Upper lobe of left lung (tissue), 4 donors: ENCODE measurements around the gene GOSR1.

ENCODE experiments used
- CTCF ChIP-seq, 6 experiments: fragments of 450-650 bp in 4 of 6; fragments of 200-600 bp in 2 of 6; sonication (generic) in 2 of 6; IDR thresholded peaks; one replicate each; pipeline ENCODE4 v1.5.1; 2016 to 2019; ENCODE audit warnings: antibody characterized with exemption in 6 of 6
- EP300 ChIP-seq, 4 donors: sonication (generic); formaldehyde crosslinking; IDR thresholded peaks; one replicate each; pipeline ENCODE4 v1.5.1; 2017; ENCODE audit warnings: antibody characterized with exemption in 4 of 4, control low read depth in 2 of 4

GRCh38 chr17:30555942-30556341, 78.7 kb downstream of the GOSR1 start:
- TF ChIP-seq EP300 (IDR thresholded peaks at IDR 0.05), result no peak
- TF ChIP-seq CTCF (IDR thresholded peaks at IDR 0.05), result no peak
